H9 (cell line): ENCODE data around the gene ODAD3. TPM values are rescaled to one million over a fixed set of nuclear protein-coding genes. Genes with fewer than 3 reads are reported as not detected.
A peak's percentile ranks its signal among the peaks of the same experiment; 100 is the strongest.

Source experiments
- DNase-seq: peaks from one replicate; pipeline ENCODE4 v3.0.0-alpha.2; 2017
- H2AFZ ChIP-seq: one replicate; pipeline ENCODE4 v1.6.1; 2013; ENCODE audit warnings: mild to moderate bottlenecking, low read length, control low read depth, moderate library complexity
- H2AK5ac ChIP-seq: 2 replicates; pipeline ENCODE4 v1.6.1; 2013; ENCODE audit warnings: low read length, control low read depth, mixed read lengths; ENCODE audit not compliant: insufficient read length
- H2BK120ac ChIP-seq: one replicate; pipeline ENCODE4 v1.6.1; 2013; ENCODE audit warnings: low read depth, mild to moderate bottlenecking, low read length, control low read depth, inconsistent platforms; ENCODE audit not compliant: poor library complexity, severe bottlenecking
- H2BK12ac ChIP-seq: 2 replicates; pipeline ENCODE4 v1.6.1; 2013; ENCODE audit warnings: low read length, control low read depth, mixed read lengths, low read depth; ENCODE audit not compliant: insufficient read length
- H2BK15ac ChIP-seq: 2 replicates; pipeline ENCODE4 v1.6.1; 2013; ENCODE audit warnings: low read depth, low read length, control low read depth
- H2BK20ac ChIP-seq: one replicate; pipeline ENCODE4 v1.6.1; 2013; ENCODE audit warnings: low read depth, mild to moderate bottlenecking, low read length, control low read depth, inconsistent platforms; ENCODE audit not compliant: poor library complexity, severe bottlenecking
- H2BK5ac ChIP-seq: 2 replicates; pipeline ENCODE4 v1.6.1; 2013; ENCODE audit warnings: low read length, control low read depth, mixed read lengths; ENCODE audit not compliant: insufficient read length
- H3K14ac ChIP-seq: 2 replicates; pipeline ENCODE4 v1.6.1; 2013; ENCODE audit warnings: low read length, control low read depth; ENCODE audit not compliant: insufficient read depth
- H3K18ac ChIP-seq: 2 replicates; pipeline ENCODE4 v1.6.1; 2013; ENCODE audit warnings: low read depth, mild to moderate bottlenecking, mixed read lengths, low read length, control low read depth; ENCODE audit not compliant: insufficient read length
- H3K23ac ChIP-seq: 2 replicates; pipeline ENCODE4 v1.6.1; 2013; ENCODE audit warnings: low read length, control low read depth, mixed read lengths, low read depth; ENCODE audit not compliant: insufficient read length
- H3K23me2 ChIP-seq: 2 replicates; pipeline ENCODE4 v1.6.1; 2013; ENCODE audit warnings: low read depth, mild to moderate bottlenecking, mixed read lengths, low read length, control low read depth; ENCODE audit not compliant: insufficient read length, poor library complexity, severe bottlenecking
- H3K27ac ChIP-seq: 2 replicates; pipeline ENCODE4 v1.5.1; 2013; ENCODE audit warnings: low read length, control low read depth, mixed read lengths, low read depth; ENCODE audit not compliant: insufficient read length
- H3K27me3 ChIP-seq: 2 replicates; pipeline ENCODE4 v1.6.1; 2013; ENCODE audit warnings: low read length, control low read depth, inconsistent platforms; ENCODE audit not compliant: insufficient read depth
- H3K4ac ChIP-seq: 2 replicates; pipeline ENCODE4 v1.6.1; 2013; ENCODE audit warnings: low read depth, mild to moderate bottlenecking, control low read depth, inconsistent platforms, low read length, moderate library complexity
- H3K4me1 ChIP-seq: 2 replicates; pipeline ENCODE4 v1.6.1; 2013; ENCODE audit warnings: low read length, control low read depth, inconsistent platforms; ENCODE audit not compliant: insufficient read depth
- H3K4me2 ChIP-seq: 2 replicates; pipeline ENCODE4 v1.6.1; 2013; ENCODE audit warnings: low read length, control low read depth, mixed read lengths; ENCODE audit not compliant: insufficient read length, insufficient read depth
- H3K56ac ChIP-seq: 2 replicates; pipeline ENCODE4 v1.6.1; 2013; ENCODE audit warnings: low read depth, mild to moderate bottlenecking, mixed read lengths, low read length, control low read depth; ENCODE audit not compliant: insufficient read length
- H3K79me1 ChIP-seq: 2 replicates; pipeline ENCODE4 v1.6.1; 2013; ENCODE audit warnings: low read depth, mild to moderate bottlenecking, moderate library complexity, low read length, control low read depth, inconsistent platforms; ENCODE audit not compliant: insufficient read depth, poor library complexity, severe bottlenecking
- H3K79me2 ChIP-seq: 2 replicates; pipeline ENCODE4 v1.6.1; 2013; ENCODE audit warnings: low read length, control low read depth, inconsistent platforms; ENCODE audit not compliant: insufficient read depth
- H3K9ac ChIP-seq: 2 replicates; pipeline ENCODE4 v1.6.1; 2013; ENCODE audit warnings: low read length, control low read depth, mixed read lengths; ENCODE audit not compliant: insufficient read length; ENCODE audit errors: extremely low read depth
- H3K9me3 ChIP-seq: one replicate; pipeline ENCODE4 v1.6.1; 2013; ENCODE audit warnings: low read depth, low read length, inconsistent platforms; ENCODE audit not compliant: control insufficient read depth
- H3T11ph ChIP-seq: one replicate; pipeline ENCODE4 v1.6.1; 2013; ENCODE audit warnings: mild to moderate bottlenecking, low read length, control low read depth, inconsistent platforms
- H4K20me1 ChIP-seq: one replicate; pipeline ENCODE4 v1.6.1; 2013; ENCODE audit not compliant: control insufficient read depth, insufficient read length, insufficient read depth
- H4K5ac ChIP-seq: 2 replicates; pipeline ENCODE4 v1.6.1; 2013; ENCODE audit warnings: low read depth, mild to moderate bottlenecking, mixed read lengths, low read length, control low read depth; ENCODE audit not compliant: insufficient read length
- H4K8ac ChIP-seq: replicated peaks from 2 replicates; pipeline ENCODE4 v1.6.1; 2013; ENCODE audit warnings: low read length, control low read depth, mixed read lengths, low read depth; ENCODE audit not compliant: insufficient read length
- H4K91ac ChIP-seq: 2 replicates; pipeline ENCODE4 v1.6.1; 2013; ENCODE audit warnings: low read depth, mild to moderate bottlenecking, moderate library complexity, mixed read lengths, low read length, control low read depth; ENCODE audit not compliant: insufficient read length
- H3K27ac Mint-ChIP-seq, 3 experiments: 2 replicates in 2 of 3; 3 replicates in 1 of 3; pipeline ENCODE4 v1.8.0; 2020 to 2021; ENCODE audit warnings: mixed read lengths in 3 of 3, mild to moderate bottlenecking in 1 of 3, moderate library complexity in 1 of 3
- H3K27me3 Mint-ChIP-seq: 2 replicates; pipeline ENCODE4 v1.8.0; 2021; ENCODE audit warnings: low read depth, mild to moderate bottlenecking, moderate library complexity, mixed read lengths
- H3K36me3 Mint-ChIP-seq, 3 experiments: 2 replicates in 2 of 3; 3 replicates in 1 of 3; pipeline ENCODE4 v1.8.0; 2020 to 2021; ENCODE audit warnings: low read depth in 3 of 3, mixed read lengths in 3 of 3; ENCODE audit not compliant: insufficient read depth in 1 of 3
- H3K4me1 Mint-ChIP-seq, 2 experiments: 2 replicates each; pipeline ENCODE4 v1.8.0; 2020; ENCODE audit warnings: mixed read lengths in 2 of 2
- H3K4me3 Mint-ChIP-seq, 2 experiments: 2 replicates in 1 of 2; 3 replicates in 1 of 2; pipeline ENCODE4 v1.8.0; 2020 to 2021; ENCODE audit warnings: mild to moderate bottlenecking in 2 of 2, mixed read lengths in 2 of 2, moderate library complexity in 1 of 2
- H3K9me3 Mint-ChIP-seq, 2 experiments: 2 replicates in 1 of 2; 3 replicates in 1 of 2; pipeline ENCODE4 v1.8.0; 2020; ENCODE audit warnings: mild to moderate bottlenecking in 2 of 2, mixed read lengths in 2 of 2, moderate library complexity in 1 of 2
- WGBS: extraction: QIAGEN DNeasy Blood & Tissue Kit; methylation state at CpG from one replicate; pipeline ENCODE4 v1.1.7; 2013; ENCODE audit warnings: missing lambda C conversion rate, low lambda C conversion rate, mixed read lengths; ENCODE audit not compliant: insufficient read length; ENCODE audit errors: extremely low coverage; 5-methylcytosine and 5-hydroxymethylcytosine counted together
- total RNA-seq: library from RNA; stranded (reverse); gene quantifications from 2 replicates; pipeline ENCODE4 v1.2.1, GENCODE V29; 2021
- TF ChIP-seq, protein P1 (sequence below): fragments of 200-600 bp; sonication (generic); conservative IDR thresholded peaks from 3 replicates; pipeline ENCODE4 v1.8.0; 2021; ENCODE audit warnings: antibody characterized with exemption, mild to moderate bottlenecking

Gene ODAD3
- total RNA-seq, 1 experiment from 2014 or later, result 2.5 TPM

DNA sequence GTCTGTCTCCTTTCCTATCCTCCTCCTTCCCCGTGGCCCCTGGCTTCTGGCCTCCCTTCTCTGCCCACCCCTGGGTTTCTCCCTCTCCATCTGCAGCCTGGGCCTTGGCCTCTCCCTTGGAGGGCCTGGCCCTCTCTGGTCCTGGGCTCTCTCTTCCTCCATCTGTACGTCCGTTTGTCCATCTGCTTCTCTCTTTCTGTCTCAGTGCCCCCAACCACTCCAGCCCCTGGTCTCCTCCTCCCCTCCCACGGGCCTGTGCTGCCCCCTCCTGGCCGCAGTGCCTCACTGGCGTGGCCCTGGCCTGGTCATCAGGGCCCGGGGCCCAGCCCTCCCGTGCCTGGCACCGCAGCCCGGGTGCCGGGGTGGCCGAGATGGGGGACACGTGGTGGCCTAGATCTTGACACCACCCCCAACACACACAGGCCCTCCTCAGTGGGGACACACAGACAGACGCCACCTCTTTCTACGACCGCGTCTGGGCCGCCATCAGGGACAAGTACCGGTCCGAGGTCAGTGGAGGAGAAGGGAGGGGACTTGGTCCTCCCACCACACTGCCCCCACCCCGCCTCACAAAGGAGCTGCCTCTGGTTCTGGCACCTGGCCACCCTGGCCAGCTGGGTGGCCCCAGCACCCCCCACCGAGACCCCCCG is 11.9 kb upstream of the ODAD3 start:
- Histone ChIP-seq H2BK20ac (no peak overlapping the region), H4K91ac (no peak overlapping the region), H3K4me1 (no peaks in the 10 kb centered on the region), H3K18ac (no peak overlapping the region), H4K5ac (no peak overlapping the region), H2AK5ac (no peak overlapping the region), H3K79me2 (no peaks in the 10 kb centered on the region), H4K20me1 (no peaks in the 10 kb centered on the region), H3K27ac (no peak overlapping the region), H4K8ac (no peak overlapping the region), H3K56ac (no peak overlapping the region), H3K14ac (no peak overlapping the region), H2BK15ac (no peak overlapping the region), H3K4ac (no peak overlapping the region), H3K23me2 (no peaks in the 10 kb centered on the region), H3K9ac (no peak overlapping the region), H3T11ph (no peak overlapping the region), H3K23ac (no peak overlapping the region), H3K9me3 (no peaks in the 10 kb centered on the region), H2AFZ (no peak overlapping the region), H3K4me2 (no peak overlapping the region), H2BK120ac (no peak overlapping the region), H2BK5ac (no peak overlapping the region), H3K27me3 (no peaks in the 10 kb centered on the region), H2BK12ac (no peak overlapping the region), H3K79me1 (no peaks in the 10 kb centered on the region)
- peak; percentile 68 for DNase-seq
- Mint-ChIP-seq H3K4me3 (no peak overlapping the region), H3K9me3 (no peaks in the 10 kb centered on the region), H3K4me1 (peaks cover under 1 to 10% of the 10 kb centered on the region in 2 experiments; a peak in 3 of 4 replicates), H3K36me3 (peaks cover 15 to 62% (median 60%) of the 10 kb centered on the region in 3 experiments; a peak in 6 of 7 replicates), H3K27ac (peak overlapping the region in 2 of 3 experiments; percentile 24 to 38; a peak in 3 of 7 replicates), H3K27me3 (no peaks in the 10 kb centered on the region)
- TF ChIP-seq, protein P1, sequence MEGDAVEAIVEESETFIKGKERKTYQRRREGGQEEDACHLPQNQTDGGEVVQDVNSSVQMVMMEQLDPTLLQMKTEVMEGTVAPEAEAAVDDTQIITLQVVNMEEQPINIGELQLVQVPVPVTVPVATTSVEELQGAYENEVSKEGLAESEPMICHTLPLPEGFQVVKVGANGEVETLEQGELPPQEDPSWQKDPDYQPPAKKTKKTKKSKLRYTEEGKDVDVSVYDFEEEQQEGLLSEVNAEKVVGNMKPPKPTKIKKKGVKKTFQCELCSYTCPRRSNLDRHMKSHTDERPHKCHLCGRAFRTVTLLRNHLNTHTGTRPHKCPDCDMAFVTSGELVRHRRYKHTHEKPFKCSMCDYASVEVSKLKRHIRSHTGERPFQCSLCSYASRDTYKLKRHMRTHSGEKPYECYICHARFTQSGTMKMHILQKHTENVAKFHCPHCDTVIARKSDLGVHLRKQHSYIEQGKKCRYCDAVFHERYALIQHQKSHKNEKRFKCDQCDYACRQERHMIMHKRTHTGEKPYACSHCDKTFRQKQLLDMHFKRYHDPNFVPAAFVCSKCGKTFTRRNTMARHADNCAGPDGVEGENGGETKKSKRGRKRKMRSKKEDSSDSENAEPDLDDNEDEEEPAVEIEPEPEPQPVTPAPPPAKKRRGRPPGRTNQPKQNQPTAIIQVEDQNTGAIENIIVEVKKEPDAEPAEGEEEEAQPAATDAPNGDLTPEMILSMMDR, result peak; percentile 89
- no CpG with 5 or more reads among the region's 23 CpGs for WGBS
